Measurements from ENCODE around the gene LHFPL2. TPM values are rescaled to one million over a fixed set of nuclear protein-coding genes. Genes with fewer than 3 reads are reported as not detected.

The LHFPL2 gene
- total RNA-seq, 1 experiment from 2014 or later, result 43.6 TPM

DNA sequence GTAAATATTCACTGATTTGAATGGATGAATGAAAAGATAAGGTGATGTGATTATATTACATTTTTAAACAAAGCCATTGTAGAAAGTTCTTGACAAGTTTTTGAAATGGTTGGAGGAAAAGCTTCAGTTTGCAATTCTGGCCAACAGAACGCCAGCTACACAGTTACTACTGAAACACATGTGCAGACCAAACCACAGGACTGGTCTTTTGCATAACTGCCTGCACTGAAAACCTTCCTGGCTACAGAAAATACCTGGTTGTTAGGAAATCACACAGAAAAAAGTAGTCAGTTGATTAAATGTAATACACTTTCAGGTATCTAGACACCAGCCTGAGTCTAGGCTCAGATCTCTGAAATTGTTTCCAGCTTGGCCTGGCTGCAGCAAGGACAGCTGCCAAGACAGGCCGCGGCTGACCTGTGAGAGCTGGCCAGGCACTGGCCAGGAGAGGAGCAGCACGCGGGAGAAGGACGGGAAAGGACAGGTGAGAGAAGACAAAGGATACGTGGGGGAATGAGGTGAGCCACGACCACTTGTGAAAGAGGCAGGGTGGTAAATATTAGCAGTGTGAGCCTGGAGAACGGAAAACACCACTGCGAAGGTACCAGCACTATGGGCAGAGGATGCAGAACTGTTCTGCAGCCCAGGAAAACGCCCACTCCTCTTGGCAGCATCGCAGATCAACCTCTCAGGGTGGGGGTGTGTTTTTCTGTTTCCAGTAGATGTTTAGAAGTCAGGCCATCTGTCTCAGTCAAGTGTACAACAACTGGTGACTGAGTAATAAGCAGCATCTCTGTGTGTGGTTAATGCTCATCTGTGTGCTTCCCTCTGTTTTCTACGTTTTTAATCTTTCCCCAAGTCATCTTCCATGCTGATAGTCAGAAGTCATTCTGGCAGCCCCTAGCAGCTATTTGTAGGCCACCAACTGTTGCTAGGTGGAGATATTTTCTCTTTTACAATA lies 150.7 kb downstream of the LHFPL2 start:
- TF ChIP-seq CTCF (IDR thresholded peaks at IDR 0.05; ENCODE audit: unreplicated experiment), result no peak
- H3K4me1 Mint-ChIP-seq (ENCODE audit: low read depth, unreplicated experiment), result peaks cover 74% of the 10 kb centered on the region

DNA sequence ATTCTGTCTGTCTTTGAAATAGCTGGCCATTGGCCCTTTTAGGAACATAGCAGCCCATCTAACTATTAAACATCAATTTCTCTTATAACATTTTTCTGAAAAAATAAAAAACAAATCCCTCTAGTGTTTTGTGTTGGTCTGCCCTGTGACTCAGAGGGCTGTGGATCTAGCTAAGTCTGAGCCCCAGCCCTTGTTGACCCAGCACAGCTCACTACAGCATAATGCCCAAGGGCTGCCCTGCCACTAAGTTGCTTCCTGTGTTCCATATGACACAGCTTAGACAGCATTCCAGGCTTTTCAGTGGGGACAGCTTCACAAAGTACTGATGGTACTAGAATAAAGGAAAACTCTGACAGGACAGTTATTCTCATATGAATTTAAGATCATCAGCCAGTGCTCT lies 152.2 kb downstream of the LHFPL2 start:
- Mint-ChIP-seq H3K27ac (ENCODE audit: unreplicated experiment) (peak overlapping the region; percentile 66), H3K36me3 (ENCODE audit: insufficient read depth, unreplicated experiment) (peaks cover 15% of the 10 kb centered on the region), H3K4me3 (ENCODE audit: low read depth, unreplicated experiment) (peak overlapping the region; percentile 20), H3K9me3 (ENCODE audit: low read depth, unreplicated experiment) (no peaks in the 10 kb centered on the region), H3K27me3 (ENCODE audit: unreplicated experiment) (no peaks in the 10 kb centered on the region), H3K4me1 (ENCODE audit: low read depth, unreplicated experiment) (peaks cover 77% of the 10 kb centered on the region)
- BruUV-seq (replicated peaks), result no TSS peak
- intact Hi-C loops (cut with micrococcal nuclease; ENCODE audit: unreplicated experiment), result no loop called here
- DNase-seq, result peak; percentile 47
- CTCF ChIA-PET, result interaction anchor here (0.7 to 1.4 kb wide), 7 partner anchors 9 to 390 kb away, joined by 3 to 6 read pairs (median 3); no protein-coding TSS in a partner anchor
- TF ChIP-seq CTCF (IDR thresholded peaks at IDR 0.05; ENCODE audit: unreplicated experiment), result no peak

More for the DNA sequence above, 150.7 kb downstream of the LHFPL2 start:
- no TSS peak for BruUV-seq (replicated peaks)
- no peaks in the 10 kb centered on the region for H3K27me3 Mint-ChIP-seq (ENCODE audit: unreplicated experiment)
- no peak for DNase-seq
- CTCF ChIA-PET, result interaction anchor here (0.6 kb wide), 1 partner anchor 94 kb away, joined by 3 read pairs; no protein-coding TSS in a partner anchor
- H3K27ac Mint-ChIP-seq (ENCODE audit: unreplicated experiment), result peak overlapping the region; percentile 10
- no peak overlapping the region for H3K4me3 Mint-ChIP-seq (ENCODE audit: low read depth, unreplicated experiment)
- H3K36me3 Mint-ChIP-seq (ENCODE audit: insufficient read depth, unreplicated experiment), result peaks cover 15% of the 10 kb centered on the region
- no peaks in the 10 kb centered on the region for H3K9me3 Mint-ChIP-seq (ENCODE audit: low read depth, unreplicated experiment)
- intact Hi-C loops (cut with micrococcal nuclease; ENCODE audit: unreplicated experiment), result no loop called here

DNA sequence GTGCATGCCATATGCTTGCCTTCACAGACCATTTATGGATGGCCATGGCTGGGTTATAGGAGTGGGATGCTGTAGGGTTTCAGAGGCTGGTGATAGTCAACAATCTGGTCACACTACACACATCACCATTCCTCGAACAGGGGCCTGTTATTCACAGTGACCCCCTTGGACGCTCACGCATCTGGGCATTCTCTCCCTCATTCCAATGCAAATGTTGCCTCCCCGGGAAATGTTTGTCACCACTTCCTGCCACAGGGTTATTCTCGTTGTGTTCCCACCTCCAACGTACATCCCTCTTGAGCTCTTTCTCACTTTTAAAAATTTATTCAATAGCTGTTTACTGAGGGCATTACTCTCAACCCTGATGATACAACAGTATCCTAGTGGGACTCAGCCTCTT lies 152.8 kb downstream of the LHFPL2 start:
- no TSS peak for BruUV-seq (replicated peaks)
- Mint-ChIP-seq H3K27ac (ENCODE audit: unreplicated experiment) (peak overlapping the region; percentile 66), H3K9me3 (ENCODE audit: low read depth, unreplicated experiment) (no peaks in the 10 kb centered on the region), H3K27me3 (ENCODE audit: unreplicated experiment) (no peaks in the 10 kb centered on the region), H3K4me3 (ENCODE audit: low read depth, unreplicated experiment) (peak overlapping the region; percentile 20), H3K36me3 (ENCODE audit: insufficient read depth, unreplicated experiment) (peaks cover 19% of the 10 kb centered on the region), H3K4me1 (ENCODE audit: low read depth, unreplicated experiment) (peaks cover 78% of the 10 kb centered on the region)
- no peak for DNase-seq
- CTCF ChIA-PET, result interaction anchor here (1.0 to 1.4 kb wide), 5 partner anchors 9 to 391 kb away, joined by 3 to 6 read pairs (median 4); no protein-coding TSS in a partner anchor
- no peak for TF ChIP-seq CTCF (IDR thresholded peaks at IDR 0.05; ENCODE audit: unreplicated experiment)
- intact Hi-C loops (cut with micrococcal nuclease; ENCODE audit: unreplicated experiment), result no loop called here

- BruUV-seq (replicated peaks), result no TSS peak
- no peaks in the 10 kb centered on the region for H3K27me3 Mint-ChIP-seq (ENCODE audit: unreplicated experiment)
- no peak for DNase-seq
- no peak for TF ChIP-seq CTCF (IDR thresholded peaks at IDR 0.05; ENCODE audit: unreplicated experiment)
- H3K4me1 Mint-ChIP-seq (ENCODE audit: low read depth, unreplicated experiment), result peaks cover 55% of the 10 kb centered on the region
- peaks cover 33% of the 10 kb centered on the region for H3K36me3 Mint-ChIP-seq (ENCODE audit: insufficient read depth, unreplicated experiment)
- H3K27ac Mint-ChIP-seq (ENCODE audit: unreplicated experiment), result no peak overlapping the region
- no peaks in the 10 kb centered on the region for H3K9me3 Mint-ChIP-seq (ENCODE audit: low read depth, unreplicated experiment)
- intact Hi-C loops (cut with micrococcal nuclease; ENCODE audit: unreplicated experiment), result no loop called here
- CTCF ChIA-PET, result no interaction called here
- H3K4me3 Mint-ChIP-seq (ENCODE audit: low read depth, unreplicated experiment), result no peak overlapping the region
These were observed 155.9 kb downstream of the LHFPL2 start for GRCh38 chr5:78492650-78493049.

All from Calu3 (cell line).